Neural cell (in vitro differentiated cells): ENCODE data around the gene TMEM200B.

Experiments used
- EP300 ChIP-seq: fragments of 450-650 bp; conservative IDR thresholded peaks from 2 replicates; pipeline ENCODE4 v1.6.1; 2014; ENCODE audit warnings: antibody characterized with exemption, mild to moderate bottlenecking, moderate library complexity; ENCODE audit not compliant: poor library complexity, severe bottlenecking
- EZH2 ChIP-seq: fragments of 200-600, 300-800 bp; shearing (Covaris generic), sonication (generic); IDR thresholded peaks from 2 replicates; pipeline ENCODE4 v1.6.1; 2014; ENCODE audit warnings: antibody characterized with exemption, low read length, borderline replicate concordance, mild to moderate bottlenecking; ENCODE audit not compliant: insufficient read depth, poor library complexity, severe bottlenecking
- MXI1 ChIP-seq: fragments of 450-650 bp; conservative IDR thresholded peaks from 2 replicates; pipeline ENCODE4 v1.6.1; 2014; ENCODE audit warnings: antibody characterized with exemption, mild to moderate bottlenecking; ENCODE audit not compliant: poor library complexity, severe bottlenecking
- POLR2AphosphoS5 ChIP-seq: IDR thresholded peaks from 2 replicates; pipeline ENCODE4 v1.6.1; 2012
- RAD21 ChIP-seq: fragments of 450-650 bp; conservative IDR thresholded peaks from 2 replicates; pipeline ENCODE4 v1.6.1; 2014; ENCODE audit warnings: antibody characterized with exemption, mild to moderate bottlenecking, moderate library complexity
- REST ChIP-seq: IDR thresholded peaks from 2 replicates; pipeline ENCODE4 v1.6.1; 2012; ENCODE audit warnings: borderline replicate concordance
- SMC3 ChIP-seq: fragments of 450-650 bp; conservative IDR thresholded peaks from 2 replicates; pipeline ENCODE4 v1.6.1; 2014; ENCODE audit warnings: antibody characterized with exemption, mild to moderate bottlenecking, moderate library complexity; ENCODE audit not compliant: poor library complexity
- TAF1 ChIP-seq: IDR thresholded peaks from 2 replicates; pipeline ENCODE4 v1.6.1; 2012; ENCODE audit warnings: low read depth
- TF ChIP-seq, protein P1 (sequence below): fragments of 450-650 bp; IDR thresholded peaks from 2 replicates; pipeline ENCODE4 v1.5.1; 2014; ENCODE audit warnings: antibody characterized with exemption, mild to moderate bottlenecking, moderate library complexity; ENCODE audit not compliant: poor library complexity, severe bottlenecking

- TF ChIP-seq POLR2AphosphoS5 (no peak), EP300 (no peak), EZH2 (no peak), TAF1 (no peak), REST (no peak), RAD21 (no peak), SMC3 (no peak), MXI1 (no peak)
- TF ChIP-seq, protein P1, sequence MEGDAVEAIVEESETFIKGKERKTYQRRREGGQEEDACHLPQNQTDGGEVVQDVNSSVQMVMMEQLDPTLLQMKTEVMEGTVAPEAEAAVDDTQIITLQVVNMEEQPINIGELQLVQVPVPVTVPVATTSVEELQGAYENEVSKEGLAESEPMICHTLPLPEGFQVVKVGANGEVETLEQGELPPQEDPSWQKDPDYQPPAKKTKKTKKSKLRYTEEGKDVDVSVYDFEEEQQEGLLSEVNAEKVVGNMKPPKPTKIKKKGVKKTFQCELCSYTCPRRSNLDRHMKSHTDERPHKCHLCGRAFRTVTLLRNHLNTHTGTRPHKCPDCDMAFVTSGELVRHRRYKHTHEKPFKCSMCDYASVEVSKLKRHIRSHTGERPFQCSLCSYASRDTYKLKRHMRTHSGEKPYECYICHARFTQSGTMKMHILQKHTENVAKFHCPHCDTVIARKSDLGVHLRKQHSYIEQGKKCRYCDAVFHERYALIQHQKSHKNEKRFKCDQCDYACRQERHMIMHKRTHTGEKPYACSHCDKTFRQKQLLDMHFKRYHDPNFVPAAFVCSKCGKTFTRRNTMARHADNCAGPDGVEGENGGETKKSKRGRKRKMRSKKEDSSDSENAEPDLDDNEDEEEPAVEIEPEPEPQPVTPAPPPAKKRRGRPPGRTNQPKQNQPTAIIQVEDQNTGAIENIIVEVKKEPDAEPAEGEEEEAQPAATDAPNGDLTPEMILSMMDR: no peak
Measured at GRCh38 chr1:29166291-29166878, 42.7 kb upstream of the TMEM200B start.
